WTC11 (cell line): ENCODE data around the gene ACTN2. TPM values are rescaled to one million over a fixed set of nuclear protein-coding genes. Genes with fewer than 3 reads are reported as not detected.

ENCODE experiments used
- ATAC-seq: fragments of 200-7000 bp; cut with Tn5 transposase; 2 replicates; pipeline ENCODE4 v1.10.0; 2021; ENCODE audit warnings: mild to moderate bottlenecking, moderate library complexity
- CTCF ChIA-PET: fragments of 300-600 bp; sonication (Branson Sonifier 250); formaldehyde crosslinking; loops from one replicate; lab custom pipeline; 2021; ENCODE audit warnings: antibody characterized with exemption; lab: Charles Lee
- POLR2A ChIA-PET: fragments of 350-600 bp; sonication (Branson Sonifier 250); formaldehyde crosslinking; loops from one replicate; lab custom pipeline; 2021; ENCODE audit warnings: antibody characterized with exemption; lab: Charles Lee
- DNase-seq: peaks from one replicate; pipeline ENCODE4 v3.0.0; 2021; ENCODE audit warnings: low spot score
- H3K27ac Mint-ChIP-seq: 2 replicates; pipeline ENCODE4 v1.8.0; 2021; ENCODE audit warnings: mixed read lengths
- H3K27me3 Mint-ChIP-seq: 2 replicates; pipeline ENCODE4 v1.8.0; 2021; ENCODE audit warnings: low read depth, mild to moderate bottlenecking, moderate library complexity, mixed read lengths
- H3K36me3 Mint-ChIP-seq: 2 replicates; pipeline ENCODE4 v1.8.0; 2021; ENCODE audit warnings: mixed read lengths
- H3K4me1 Mint-ChIP-seq: 2 replicates; pipeline ENCODE4 v1.8.0; 2022; ENCODE audit warnings: mixed read lengths
- H3K4me3 Mint-ChIP-seq: 2 replicates; pipeline ENCODE4 v1.8.0; 2021; ENCODE audit warnings: mild to moderate bottlenecking, moderate library complexity, mixed read lengths
- H3K9me3 Mint-ChIP-seq: 2 replicates; pipeline ENCODE4 v1.8.0; 2021; ENCODE audit warnings: mixed read lengths
- EMX1 ChIP-seq: fragments of 250-450 bp; sonication (Bioruptor Pico); IDR thresholded peaks from 2 replicates; pipeline ENCODE4 v1.8.0; 2021; ENCODE audit warnings: mild to moderate bottlenecking
- ESRRA ChIP-seq: sonication (generic); formaldehyde crosslinking; IDR thresholded peaks from 2 replicates; pipeline ENCODE4 v1.8.1; 2022; ENCODE audit warnings: mild to moderate bottlenecking, missing genetic modification reagents, borderline replicate concordance
- ETV6 ChIP-seq: sonication (generic); formaldehyde crosslinking; IDR thresholded peaks from 2 replicates; pipeline ENCODE4 v1.8.1; 2022; ENCODE audit warnings: mild to moderate bottlenecking, missing genetic modification reagents
- FOXJ3 ChIP-seq: sonication (generic); formaldehyde crosslinking; IDR thresholded peaks from 2 replicates; pipeline ENCODE4 v1.9.0; 2021; ENCODE audit warnings: missing genetic modification reagents, mild to moderate bottlenecking, borderline replicate concordance
- HMGA2 ChIP-seq: fragments of 250-450 bp; sonication (Bioruptor Pico); IDR thresholded peaks from 2 replicates; pipeline ENCODE4 v1.4.0; 2021; ENCODE audit warnings: mild to moderate bottlenecking, moderate library complexity
- KAT7 ChIP-seq: sonication (generic); formaldehyde crosslinking; IDR thresholded peaks from 2 replicates; pipeline ENCODE4 v1.8.1; 2023; ENCODE audit warnings: missing genetic modification reagents, mild to moderate bottlenecking, borderline replicate concordance
- NFE2L1 ChIP-seq: sonication (generic); formaldehyde crosslinking; IDR thresholded peaks from 2 replicates; pipeline ENCODE4 v1.8.1; 2023; ENCODE audit warnings: missing genetic modification reagents
- RELA ChIP-seq: sonication (generic); formaldehyde crosslinking; IDR thresholded peaks from 2 replicates; pipeline ENCODE4 v1.8.1; 2022; ENCODE audit warnings: missing genetic modification reagents, mild to moderate bottlenecking, borderline replicate concordance
- RORB ChIP-seq: fragments of 250-450 bp; sonication (Bioruptor Pico); IDR thresholded peaks from 2 replicates; pipeline ENCODE4 v1.9.0; 2021; ENCODE audit warnings: mild to moderate bottlenecking
- SP1 ChIP-seq: sonication (generic); formaldehyde crosslinking; conservative IDR thresholded peaks from 2 replicates; pipeline ENCODE4 v1.8.1; 2022; ENCODE audit warnings: missing genetic modification reagents
- TEAD4 ChIP-seq: sonication (generic); formaldehyde crosslinking; IDR thresholded peaks from 2 replicates; pipeline ENCODE4 v1.8.0; 2022; ENCODE audit warnings: mild to moderate bottlenecking, missing genetic modification reagents
- ZBTB21 ChIP-seq: sonication (generic); formaldehyde crosslinking; IDR thresholded peaks from 2 replicates; pipeline ENCODE4 v1.8.1; 2023; ENCODE audit warnings: mild to moderate bottlenecking, missing genetic modification reagents, borderline replicate concordance
- ZNF232 ChIP-seq: sonication (generic); formaldehyde crosslinking; IDR thresholded peaks from 2 replicates; pipeline ENCODE4 v1.8.0; 2022; ENCODE audit warnings: mild to moderate bottlenecking, missing genetic modification reagents
- ZNF317 ChIP-seq: sonication (generic); formaldehyde crosslinking; IDR thresholded peaks from 2 replicates; pipeline ENCODE4 v1.8.1; 2023; ENCODE audit warnings: low read depth, mild to moderate bottlenecking, moderate library complexity, missing genetic modification reagents, borderline replicate concordance
- total RNA-seq: library from RNA; stranded (reverse); gene quantifications from 3 replicates; pipeline ENCODE4 v1.2.3, GENCODE V29; 2021
- TF ChIP-seq, protein P1 (sequence below): sonication (generic); formaldehyde crosslinking; IDR thresholded peaks from 2 replicates; pipeline ENCODE4 v1.8.0; 2022; ENCODE audit warnings: mild to moderate bottlenecking, missing genetic modification reagents
- TF ChIP-seq, protein P2 (sequence below): sonication (generic); formaldehyde crosslinking; conservative IDR thresholded peaks from 2 replicates; pipeline ENCODE4 v1.8.1; 2023; ENCODE audit warnings: mild to moderate bottlenecking, low read depth, missing genetic modification reagents, moderate library complexity
- TF ChIP-seq, protein P3 (sequence below): sonication (generic); formaldehyde crosslinking; IDR thresholded peaks from 2 replicates; pipeline ENCODE4 v1.8.1; 2022; ENCODE audit warnings: missing genetic modification reagents, borderline replicate concordance
- TF ChIP-seq, protein P4 (sequence below): sonication (generic); formaldehyde crosslinking; IDR thresholded peaks from 2 replicates; pipeline ENCODE4 v1.8.0; 2022; ENCODE audit warnings: mild to moderate bottlenecking, missing genetic modification reagents
- TF ChIP-seq, protein P5 (sequence below): sonication (generic); formaldehyde crosslinking; IDR thresholded peaks from 2 replicates; pipeline ENCODE4 v1.8.1; 2023; ENCODE audit warnings: mild to moderate bottlenecking, missing genetic modification reagents, borderline replicate concordance
- TF ChIP-seq, protein P6 (sequence below): sonication (generic); formaldehyde crosslinking; IDR thresholded peaks from 2 replicates; pipeline ENCODE4 v1.8.0; 2023; ENCODE audit warnings: missing genetic modification reagents

ACTN2 gene
- total RNA-seq, 1 experiment from 2014 or later, result 2.0 TPM

DNA sequence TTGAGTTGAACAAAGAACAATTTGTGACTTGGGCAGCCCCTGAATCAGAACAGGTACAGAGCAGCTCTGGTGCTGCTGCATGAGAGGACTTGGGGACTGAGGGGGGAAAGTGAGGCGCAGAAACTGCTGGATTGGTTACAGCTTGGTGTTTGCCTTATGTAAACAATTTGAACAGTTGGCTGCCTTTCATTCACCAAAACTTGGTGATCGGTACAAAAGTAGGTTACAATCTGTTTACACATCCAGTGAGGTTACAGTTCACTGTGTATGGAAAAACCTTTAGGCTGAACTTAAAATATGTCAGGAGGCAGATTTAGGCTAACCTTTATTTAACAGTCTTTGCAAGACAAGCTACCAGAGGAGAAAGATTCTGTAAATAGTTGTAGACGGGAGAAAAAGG lies 80.2 kb downstream of the ACTN2 start:
- Mint-ChIP-seq H3K27ac (no peak overlapping the region), H3K9me3 (no peaks in the 10 kb centered on the region), H3K36me3 (no peaks in the 10 kb centered on the region), H3K4me1 (no peaks in the 10 kb centered on the region), H3K4me3 (no peak overlapping the region), H3K27me3 (no peaks in the 10 kb centered on the region)
- DNase-seq (no peak), ATAC-seq (no peak)
- TF ChIP-seq SP1 (CRISPR knock-in tag), result no peak
- no peak for TF ChIP-seq RELA (CRISPR knock-in tag)
- TF ChIP-seq, protein P1, sequence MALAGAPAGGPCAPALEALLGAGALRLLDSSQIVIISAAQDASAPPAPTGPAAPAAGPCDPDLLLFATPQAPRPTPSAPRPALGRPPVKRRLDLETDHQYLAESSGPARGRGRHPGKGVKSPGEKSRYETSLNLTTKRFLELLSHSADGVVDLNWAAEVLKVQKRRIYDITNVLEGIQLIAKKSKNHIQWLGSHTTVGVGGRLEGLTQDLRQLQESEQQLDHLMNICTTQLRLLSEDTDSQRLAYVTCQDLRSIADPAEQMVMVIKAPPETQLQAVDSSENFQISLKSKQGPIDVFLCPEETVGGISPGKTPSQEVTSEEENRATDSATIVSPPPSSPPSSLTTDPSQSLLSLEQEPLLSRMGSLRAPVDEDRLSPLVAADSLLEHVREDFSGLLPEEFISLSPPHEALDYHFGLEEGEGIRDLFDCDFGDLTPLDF (CRISPR knock-in tag), result no peak
- no peak for TF ChIP-seq ETV6
- TF ChIP-seq, protein P2, sequence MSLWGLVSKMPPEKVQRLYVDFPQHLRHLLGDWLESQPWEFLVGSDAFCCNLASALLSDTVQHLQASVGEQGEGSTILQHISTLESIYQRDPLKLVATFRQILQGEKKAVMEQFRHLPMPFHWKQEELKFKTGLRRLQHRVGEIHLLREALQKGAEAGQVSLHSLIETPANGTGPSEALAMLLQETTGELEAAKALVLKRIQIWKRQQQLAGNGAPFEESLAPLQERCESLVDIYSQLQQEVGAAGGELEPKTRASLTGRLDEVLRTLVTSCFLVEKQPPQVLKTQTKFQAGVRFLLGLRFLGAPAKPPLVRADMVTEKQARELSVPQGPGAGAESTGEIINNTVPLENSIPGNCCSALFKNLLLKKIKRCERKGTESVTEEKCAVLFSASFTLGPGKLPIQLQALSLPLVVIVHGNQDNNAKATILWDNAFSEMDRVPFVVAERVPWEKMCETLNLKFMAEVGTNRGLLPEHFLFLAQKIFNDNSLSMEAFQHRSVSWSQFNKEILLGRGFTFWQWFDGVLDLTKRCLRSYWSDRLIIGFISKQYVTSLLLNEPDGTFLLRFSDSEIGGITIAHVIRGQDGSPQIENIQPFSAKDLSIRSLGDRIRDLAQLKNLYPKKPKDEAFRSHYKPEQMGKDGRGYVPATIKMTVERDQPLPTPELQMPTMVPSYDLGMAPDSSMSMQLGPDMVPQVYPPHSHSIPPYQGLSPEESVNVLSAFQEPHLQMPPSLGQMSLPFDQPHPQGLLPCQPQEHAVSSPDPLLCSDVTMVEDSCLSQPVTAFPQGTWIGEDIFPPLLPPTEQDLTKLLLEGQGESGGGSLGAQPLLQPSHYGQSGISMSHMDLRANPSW (CRISPR knock-in tag), result no peak
- no peak for TF ChIP-seq ZNF317 (CRISPR knock-in tag)
- TF ChIP-seq NFE2L1 (CRISPR knock-in tag), result no peak
- ChIA-PET CTCF (interaction anchor here (1.2 kb wide), 1 partner anchor 12 kb away, joined by 3 read pairs; no protein-coding TSS in a partner anchor), POLR2A (interaction anchor here (0.6 kb wide), 1 partner anchor 29 kb away, joined by 3 read pairs; the partner anchor contains the start of gene MTR)

DNA sequence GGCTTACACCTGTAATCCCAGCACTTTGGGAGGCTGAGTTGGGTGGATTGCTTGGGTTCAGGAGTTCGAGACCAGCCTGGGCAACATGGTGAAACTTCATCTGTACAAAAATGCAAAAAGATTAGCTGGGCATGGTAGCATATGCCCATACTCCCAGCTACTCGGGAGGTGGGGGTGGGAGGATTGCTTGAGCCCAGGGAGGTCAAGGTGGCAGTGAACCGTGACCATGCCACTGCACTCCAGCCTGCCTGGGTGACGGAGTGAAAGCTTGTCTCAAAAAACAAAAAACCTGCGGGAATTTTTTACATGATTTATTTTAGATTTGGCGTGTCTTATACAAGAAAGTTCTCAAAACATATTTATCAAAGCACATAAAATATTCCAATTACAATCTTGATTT lies 81.0 kb downstream of the ACTN2 start:
- CTCF ChIA-PET, result interaction anchor here (1.2 to 2.4 kb wide), 3 partner anchors 8 to 158 kb away, joined by 3 to 22 read pairs (median 11); no protein-coding TSS in a partner anchor
- ATAC-seq, result no peak

DNA sequence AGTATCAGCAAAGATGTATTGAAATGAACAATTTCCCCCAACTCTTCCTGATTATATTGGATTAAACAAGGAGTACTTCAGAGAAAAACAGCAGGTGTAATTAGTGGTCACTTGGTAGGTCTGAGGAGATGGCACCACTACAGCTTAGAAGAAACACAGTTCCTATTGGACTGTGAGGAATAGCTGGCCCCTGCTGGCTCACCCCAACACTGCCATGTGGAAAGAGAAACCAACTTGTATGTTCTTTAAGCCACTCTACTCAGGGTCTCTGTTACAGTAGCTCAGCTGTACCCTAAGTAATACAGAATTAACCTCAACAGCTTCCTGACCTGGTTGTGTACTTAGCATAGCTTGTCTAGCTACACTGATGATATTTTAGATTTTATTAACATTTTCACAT lies 82.3 kb downstream of the ACTN2 start:
- Mint-ChIP-seq H3K27me3 (no peaks in the 10 kb centered on the region), H3K36me3 (no peaks in the 10 kb centered on the region), H3K4me1 (no peaks in the 10 kb centered on the region), H3K4me3 (no peak overlapping the region), H3K9me3 (no peaks in the 10 kb centered on the region), H3K27ac (no peak overlapping the region)
- DNase-seq (no peak), ATAC-seq (peak; percentile 48)
- ChIA-PET CTCF (interaction anchor here (1.0 to 2.4 kb wide), 3 partner anchors 9 to 164 kb away, joined by 4 to 22 read pairs (median 11); partner anchors contain the start of gene HEATR1), POLR2A (no interaction called here)
- TF ChIP-seq FOXJ3 (no peak), ESRRA (CRISPR knock-in tag) (no peak), TEAD4 (no peak), KAT7 (CRISPR knock-in tag) (no peak), HMGA2 (CRISPR knock-in tag) (no peak), EMX1 (CRISPR knock-in tag) (no peak), ZBTB21 (CRISPR knock-in tag) (no peak)
- TF ChIP-seq, protein P3, sequence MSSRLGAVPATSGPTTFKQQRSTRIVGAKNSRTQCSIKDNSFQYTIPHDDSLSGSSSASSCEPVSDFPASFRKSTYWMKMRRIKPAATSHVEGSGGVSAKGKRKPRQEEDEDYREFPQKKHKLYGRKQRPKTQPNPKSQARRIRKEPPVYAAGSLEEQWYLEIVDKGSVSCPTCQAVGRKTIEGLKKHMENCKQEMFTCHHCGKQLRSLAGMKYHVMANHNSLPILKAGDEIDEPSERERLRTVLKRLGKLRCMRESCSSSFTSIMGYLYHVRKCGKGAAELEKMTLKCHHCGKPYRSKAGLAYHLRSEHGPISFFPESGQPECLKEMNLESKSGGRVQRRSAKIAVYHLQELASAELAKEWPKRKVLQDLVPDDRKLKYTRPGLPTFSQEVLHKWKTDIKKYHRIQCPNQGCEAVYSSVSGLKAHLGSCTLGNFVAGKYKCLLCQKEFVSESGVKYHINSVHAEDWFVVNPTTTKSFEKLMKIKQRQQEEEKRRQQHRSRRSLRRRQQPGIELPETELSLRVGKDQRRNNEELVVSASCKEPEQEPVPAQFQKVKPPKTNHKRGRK, result no peak
- TF ChIP-seq, protein P4, sequence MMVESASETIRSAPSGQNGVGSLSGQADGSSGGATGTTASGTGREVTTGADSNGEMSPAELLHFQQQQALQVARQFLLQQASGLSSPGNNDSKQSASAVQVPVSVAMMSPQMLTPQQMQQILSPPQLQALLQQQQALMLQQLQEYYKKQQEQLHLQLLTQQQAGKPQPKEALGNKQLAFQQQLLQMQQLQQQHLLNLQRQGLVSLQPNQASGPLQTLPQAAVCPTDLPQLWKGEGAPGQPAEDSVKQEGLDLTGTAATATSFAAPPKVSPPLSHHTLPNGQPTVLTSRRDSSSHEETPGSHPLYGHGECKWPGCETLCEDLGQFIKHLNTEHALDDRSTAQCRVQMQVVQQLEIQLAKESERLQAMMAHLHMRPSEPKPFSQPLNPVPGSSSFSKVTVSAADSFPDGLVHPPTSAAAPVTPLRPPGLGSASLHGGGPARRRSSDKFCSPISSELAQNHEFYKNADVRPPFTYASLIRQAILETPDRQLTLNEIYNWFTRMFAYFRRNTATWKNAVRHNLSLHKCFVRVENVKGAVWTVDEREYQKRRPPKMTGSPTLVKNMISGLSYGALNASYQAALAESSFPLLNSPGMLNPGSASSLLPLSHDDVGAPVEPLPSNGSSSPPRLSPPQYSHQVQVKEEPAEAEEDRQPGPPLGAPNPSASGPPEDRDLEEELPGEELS (CRISPR knock-in tag), result no peak

More for the DNA sequence above, 81.0 kb downstream of the ACTN2 start:
- Mint-ChIP-seq H3K27ac (no peak overlapping the region), H3K36me3 (no peaks in the 10 kb centered on the region), H3K4me3 (no peak overlapping the region), H3K27me3 (no peaks in the 10 kb centered on the region), H3K4me1 (no peaks in the 10 kb centered on the region), H3K9me3 (no peaks in the 10 kb centered on the region)
- DNase-seq, result no peak
- POLR2A ChIA-PET, result no interaction called here
- TF ChIP-seq ZNF232 (CRISPR knock-in tag) (no peak), RORB (CRISPR knock-in tag) (no peak)
- TF ChIP-seq, protein P5, sequence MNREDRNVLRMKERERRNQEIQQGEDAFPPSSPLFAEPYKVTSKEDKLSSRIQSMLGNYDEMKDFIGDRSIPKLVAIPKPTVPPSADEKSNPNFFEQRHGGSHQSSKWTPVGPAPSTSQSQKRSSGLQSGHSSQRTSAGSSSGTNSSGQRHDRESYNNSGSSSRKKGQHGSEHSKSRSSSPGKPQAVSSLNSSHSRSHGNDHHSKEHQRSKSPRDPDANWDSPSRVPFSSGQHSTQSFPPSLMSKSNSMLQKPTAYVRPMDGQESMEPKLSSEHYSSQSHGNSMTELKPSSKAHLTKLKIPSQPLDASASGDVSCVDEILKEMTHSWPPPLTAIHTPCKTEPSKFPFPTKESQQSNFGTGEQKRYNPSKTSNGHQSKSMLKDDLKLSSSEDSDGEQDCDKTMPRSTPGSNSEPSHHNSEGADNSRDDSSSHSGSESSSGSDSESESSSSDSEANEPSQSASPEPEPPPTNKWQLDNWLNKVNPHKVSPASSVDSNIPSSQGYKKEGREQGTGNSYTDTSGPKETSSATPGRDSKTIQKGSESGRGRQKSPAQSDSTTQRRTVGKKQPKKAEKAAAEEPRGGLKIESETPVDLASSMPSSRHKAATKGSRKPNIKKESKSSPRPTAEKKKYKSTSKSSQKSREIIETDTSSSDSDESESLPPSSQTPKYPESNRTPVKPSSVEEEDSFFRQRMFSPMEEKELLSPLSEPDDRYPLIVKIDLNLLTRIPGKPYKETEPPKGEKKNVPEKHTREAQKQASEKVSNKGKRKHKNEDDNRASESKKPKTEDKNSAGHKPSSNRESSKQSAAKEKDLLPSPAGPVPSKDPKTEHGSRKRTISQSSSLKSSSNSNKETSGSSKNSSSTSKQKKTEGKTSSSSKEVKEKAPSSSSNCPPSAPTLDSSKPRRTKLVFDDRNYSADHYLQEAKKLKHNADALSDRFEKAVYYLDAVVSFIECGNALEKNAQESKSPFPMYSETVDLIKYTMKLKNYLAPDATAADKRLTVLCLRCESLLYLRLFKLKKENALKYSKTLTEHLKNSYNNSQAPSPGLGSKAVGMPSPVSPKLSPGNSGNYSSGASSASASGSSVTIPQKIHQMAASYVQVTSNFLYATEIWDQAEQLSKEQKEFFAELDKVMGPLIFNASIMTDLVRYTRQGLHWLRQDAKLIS, result no peak
- TF ChIP-seq, protein P6, sequence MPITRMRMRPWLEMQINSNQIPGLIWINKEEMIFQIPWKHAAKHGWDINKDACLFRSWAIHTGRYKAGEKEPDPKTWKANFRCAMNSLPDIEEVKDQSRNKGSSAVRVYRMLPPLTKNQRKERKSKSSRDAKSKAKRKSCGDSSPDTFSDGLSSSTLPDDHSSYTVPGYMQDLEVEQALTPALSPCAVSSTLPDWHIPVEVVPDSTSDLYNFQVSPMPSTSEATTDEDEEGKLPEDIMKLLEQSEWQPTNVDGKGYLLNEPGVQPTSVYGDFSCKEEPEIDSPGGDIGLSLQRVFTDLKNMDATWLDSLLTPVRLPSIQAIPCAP (CRISPR knock-in tag), result no peak
